Superior temporal gyrus (tissue), 1 donor: ENCODE results near the gene CRYBB2.
A peak's percentile ranks its signal among the peaks of the same experiment; 100 is the strongest.
"Not testable (repeated sequence)": the region's sequence is repeated elsewhere in the genome, so short reads cannot be mapped to it uniquely, and the experiment has no call there.

ENCODE experiments used
- DNase-seq: peaks from one replicate; pipeline ENCODE4 v3.0.0-alpha.2; 2016; ENCODE audit errors: extremely low spot score

The CRYBB2 gene

GRCh38 chr22:25219211-25219689 lies at the start of gene CRYBB2:
TSS of gene CRYBB2 (plus strand) at chr22:25219639. CDS start at chr22:25221430, 1,791 bp downstream.
- no peak for DNase-seq

DNA sequence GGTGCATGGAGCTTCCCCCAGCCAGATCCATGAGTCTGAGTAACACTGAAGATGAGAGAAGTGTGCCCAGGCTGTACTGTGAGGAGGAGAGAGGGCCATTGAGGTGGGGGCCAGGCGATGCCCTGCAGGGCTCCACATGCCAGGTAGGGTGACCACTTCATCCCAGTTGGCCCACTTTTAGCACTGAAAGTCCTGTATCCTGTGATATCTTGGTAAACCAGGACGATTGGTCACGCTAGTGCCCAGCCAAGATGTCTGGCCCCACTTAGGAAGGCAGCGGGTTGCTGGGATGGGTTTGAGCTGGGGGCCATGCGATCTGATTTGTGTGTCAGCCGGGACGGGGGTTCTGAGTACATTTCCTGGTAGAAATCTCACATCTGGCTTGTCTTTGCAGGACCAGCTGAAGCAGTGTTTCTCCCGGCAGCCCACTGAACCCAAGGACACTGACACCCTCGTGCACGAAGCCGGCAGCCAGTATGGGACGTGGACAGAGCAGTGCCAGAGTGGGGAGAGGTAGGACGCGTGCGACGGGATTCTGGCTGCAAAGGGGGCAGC lies 48.9 kb upstream of the CRYBB2 start:
- no peak for DNase-seq

- no peak for DNase-seq
Measured at GRCh38 chr22:25172153-25172552, 47.3 kb upstream of the CRYBB2 start.

DNA sequence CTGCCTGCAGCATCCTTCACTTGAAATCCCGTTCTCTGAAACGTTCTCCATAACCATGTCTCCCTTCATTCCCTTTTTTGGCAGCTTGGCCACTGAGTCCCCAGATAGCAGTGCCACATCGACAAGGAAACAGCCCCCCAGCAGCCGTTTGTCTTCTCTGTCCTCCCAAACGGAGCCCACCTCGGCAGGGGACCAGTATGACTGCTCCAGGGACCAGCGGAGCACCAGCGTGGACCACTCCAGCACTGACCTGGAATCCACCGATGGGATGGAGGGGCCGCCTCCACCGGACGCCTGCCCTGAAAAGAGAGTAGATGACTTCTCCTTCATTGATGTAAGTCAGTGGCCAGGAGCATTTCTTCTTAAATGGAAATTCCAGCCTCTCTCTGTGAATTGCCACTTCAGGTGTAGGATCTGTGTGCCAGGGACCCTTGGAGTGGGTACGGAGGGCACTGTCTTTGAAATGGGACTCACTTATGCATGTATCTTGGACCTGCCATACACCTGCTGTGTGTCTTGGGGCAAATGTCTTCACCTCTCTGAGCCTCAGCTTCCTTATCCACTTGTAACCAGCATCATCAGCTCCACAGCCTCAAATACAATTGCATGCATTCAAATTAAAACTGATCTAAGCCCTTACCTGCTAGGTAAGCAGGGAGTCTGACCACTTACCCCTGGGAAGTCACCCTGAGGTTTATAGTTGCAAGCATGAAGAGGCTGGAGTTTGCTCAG lies 45.1 kb upstream of the CRYBB2 start:
- no peak for DNase-seq

GRCh38 chr22:25174888-25175411 lies 44.5 kb upstream of the CRYBB2 start:
- DNase-seq = no peak

DNA sequence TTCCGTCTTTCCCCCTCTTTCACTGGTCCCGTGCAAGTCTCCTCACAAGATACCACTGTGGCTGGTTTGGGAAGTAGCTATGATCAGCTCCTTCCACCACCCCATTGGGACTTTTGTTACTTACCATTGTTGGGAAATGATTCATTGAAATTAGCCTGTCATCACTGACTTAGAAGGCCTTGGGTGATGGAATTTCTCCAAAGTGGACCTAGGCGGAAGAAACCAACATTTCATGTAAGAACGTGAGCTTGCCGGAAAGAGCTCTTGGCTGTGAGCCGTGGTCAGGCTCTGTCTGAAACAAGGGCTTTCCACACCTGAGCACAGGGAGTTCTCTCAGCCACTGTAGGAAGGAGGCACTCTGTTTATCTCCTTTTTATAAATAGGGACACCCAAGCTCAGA lies 43.3 kb upstream of the CRYBB2 start:
- no peak for DNase-seq

GRCh38 chr22:25176799-25177198 lies 42.6 kb upstream of the CRYBB2 start:
- no peak for DNase-seq

GRCh38 chr22:25177226-25177625 lies 42.2 kb upstream of the CRYBB2 start:
- no peak for DNase-seq

- no peak for DNase-seq
Measured at GRCh38 chr22:25177895-25178294, 41.5 kb upstream of the CRYBB2 start.

DNA sequence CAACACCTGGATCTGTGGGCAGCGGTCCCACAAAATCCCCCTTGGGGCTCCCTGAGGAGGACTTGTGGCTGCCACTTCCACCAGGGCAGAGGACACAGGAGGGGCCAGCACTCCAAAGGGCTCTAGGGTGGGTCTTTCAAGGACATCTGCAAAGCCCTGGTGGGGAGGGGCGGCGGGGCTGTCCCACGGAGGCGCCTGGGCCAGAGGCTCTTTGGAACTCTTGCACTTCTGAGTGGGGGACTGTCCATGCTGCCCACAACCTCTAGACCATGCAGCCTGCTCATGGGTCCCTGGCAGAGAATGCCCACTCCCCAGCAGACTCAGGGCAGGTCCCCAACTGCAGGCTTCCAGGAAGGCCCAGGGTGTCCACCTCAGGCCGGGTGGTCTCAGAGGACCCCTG lies 41.1 kb upstream of the CRYBB2 start:
- not testable (repeated sequence) for DNase-seq

- not testable (repeated sequence) for DNase-seq
Measured at GRCh38 chr22:25178869-25179631, 40.4 kb upstream of the CRYBB2 start.

DNA sequence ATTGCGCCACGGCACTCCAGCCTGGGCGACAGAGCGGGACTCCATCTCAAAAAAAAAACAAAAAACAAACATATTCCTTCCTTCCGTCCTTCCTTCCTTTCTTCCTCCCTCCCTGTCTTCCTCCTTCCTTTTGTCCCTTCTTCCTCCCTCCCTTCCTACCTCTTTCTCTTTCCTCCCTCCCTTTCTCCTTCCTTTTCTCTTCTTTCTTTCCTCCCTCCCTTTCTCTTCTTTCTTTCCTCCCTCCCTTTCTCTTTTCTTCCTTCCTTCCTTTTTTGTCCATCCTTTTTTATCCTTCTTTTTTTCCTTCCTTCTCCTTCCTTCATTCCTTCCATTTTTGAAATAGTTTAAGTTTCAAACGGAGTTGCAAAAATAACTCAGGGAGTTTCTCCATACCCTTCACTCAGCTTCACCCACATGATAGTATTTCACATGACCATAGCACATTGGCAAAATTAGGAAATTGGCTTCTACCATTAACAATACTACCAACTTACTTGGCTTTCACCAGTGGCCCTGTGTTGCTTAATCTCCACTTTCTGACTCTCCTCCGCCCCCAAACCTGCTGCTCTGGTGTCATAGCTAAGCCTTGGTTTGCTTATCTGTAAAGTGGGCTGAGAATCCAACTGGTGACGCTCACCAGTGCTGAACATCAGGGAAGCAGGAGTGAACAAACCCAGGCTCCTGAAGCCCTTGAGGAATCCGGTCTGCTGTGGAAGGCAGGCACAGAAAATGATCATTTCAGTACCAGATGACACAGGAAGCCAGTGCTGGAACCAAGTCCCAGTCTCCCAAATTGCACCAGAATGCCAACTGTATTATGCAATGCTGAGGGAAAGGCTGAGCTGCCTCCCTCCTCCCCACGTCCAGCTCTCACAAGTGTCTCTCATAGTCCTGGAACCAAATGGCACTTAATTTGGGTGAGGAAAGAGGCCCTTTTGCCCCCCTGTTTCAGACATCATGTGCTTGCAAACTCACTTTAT lies 37.0 kb upstream of the CRYBB2 start:
- DNase-seq = no peak

DNA sequence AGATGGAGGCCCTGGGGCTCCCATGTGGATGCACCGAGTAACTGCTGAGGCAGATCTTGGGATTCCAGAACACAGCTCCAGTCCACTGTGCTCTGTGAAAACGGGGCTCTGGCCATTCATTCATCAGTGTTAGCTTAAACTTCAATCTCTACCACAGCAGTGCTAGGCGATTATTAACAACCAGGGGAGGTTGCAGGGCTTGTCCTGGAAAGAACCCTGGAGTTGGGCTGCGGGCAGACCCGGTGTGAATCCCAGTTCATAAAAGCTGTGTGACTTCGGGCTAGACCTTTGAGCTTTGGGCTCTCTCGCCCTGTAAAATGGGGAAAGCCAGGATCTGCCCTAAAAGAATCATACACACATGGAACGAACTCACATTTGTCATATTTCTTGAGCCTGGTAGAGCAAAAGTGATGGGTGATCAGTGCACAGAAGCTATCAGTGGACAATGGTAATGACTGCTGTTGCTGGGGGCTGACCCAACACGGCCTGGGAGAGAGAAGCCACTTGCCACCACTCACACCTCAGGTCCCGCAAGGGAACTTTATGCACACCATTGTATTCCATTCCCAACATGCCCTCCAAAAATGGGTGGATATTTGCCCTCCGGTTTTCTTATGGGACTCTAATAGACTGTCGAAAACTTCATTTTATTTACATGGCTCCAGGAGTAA lies 35.4 kb upstream of the CRYBB2 start:
- DNase-seq = no peak

- no peak for DNase-seq
Measured at GRCh38 chr22:25186140-25186539, 33.3 kb upstream of the CRYBB2 start.

DNA sequence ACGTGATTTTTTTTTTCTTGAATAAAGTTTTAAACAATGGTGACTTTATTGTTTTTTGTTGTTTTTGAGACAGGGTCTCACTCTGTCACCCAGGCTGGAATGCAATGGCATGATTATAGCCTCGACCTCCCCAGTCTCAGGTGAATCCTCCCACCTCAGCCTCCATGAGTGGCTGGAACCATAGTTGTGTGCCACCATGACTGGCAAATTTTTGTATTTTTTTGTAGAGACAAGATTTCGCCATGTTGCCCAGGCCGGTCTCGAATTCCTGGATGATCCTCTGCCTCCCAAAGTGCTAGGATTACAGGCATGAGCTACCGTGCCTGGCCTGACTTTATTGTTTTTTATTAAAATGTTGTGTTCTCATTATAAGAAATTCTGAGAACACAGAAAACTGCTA lies 32.0 kb upstream of the CRYBB2 start:
- DNase-seq = no peak

DNA sequence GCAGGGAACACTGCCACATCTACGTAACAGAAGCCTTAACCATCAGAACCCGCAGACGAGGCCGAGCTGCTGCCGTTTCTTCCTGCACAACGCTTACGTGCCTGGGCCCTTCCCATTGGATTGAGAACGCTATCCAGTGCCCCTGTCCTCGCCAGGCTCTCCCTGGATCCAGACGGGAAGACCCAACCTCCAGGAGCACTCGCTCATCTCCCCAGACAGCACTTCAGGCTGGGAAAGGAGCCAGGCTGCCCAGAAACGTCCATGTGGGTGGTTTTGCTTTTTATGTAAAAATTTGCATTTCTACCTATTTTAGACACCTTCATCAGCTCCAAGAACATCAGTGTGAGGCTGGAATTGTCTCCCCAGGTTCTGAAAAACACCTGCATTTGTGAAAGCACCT lies 27.0 kb upstream of the CRYBB2 start:
- DNase-seq = peak; percentile 31

DNA sequence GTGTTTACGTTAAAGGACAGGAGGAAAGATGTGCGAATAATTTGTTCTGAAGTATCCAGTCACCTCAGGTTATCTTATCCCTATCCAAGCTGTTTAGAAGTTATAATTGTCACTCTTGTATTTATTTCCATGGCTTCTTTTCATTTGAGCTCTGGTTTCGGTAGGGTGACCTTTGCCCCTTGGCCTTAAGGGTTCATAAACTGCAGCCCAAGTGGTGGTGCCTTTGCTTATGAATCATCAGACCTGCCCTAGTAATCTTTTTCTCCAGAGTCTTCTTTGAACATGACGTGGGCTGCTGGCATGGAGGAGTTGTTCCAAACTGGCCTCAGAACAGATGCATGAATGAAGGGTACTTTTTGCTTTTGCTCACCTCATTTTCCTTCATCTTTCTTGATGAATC lies 26.3 kb upstream of the CRYBB2 start:
- DNase-seq = no peak

- DNase-seq = no peak
Measured at GRCh38 chr22:25193548-25193947, 25.9 kb upstream of the CRYBB2 start.

DNA sequence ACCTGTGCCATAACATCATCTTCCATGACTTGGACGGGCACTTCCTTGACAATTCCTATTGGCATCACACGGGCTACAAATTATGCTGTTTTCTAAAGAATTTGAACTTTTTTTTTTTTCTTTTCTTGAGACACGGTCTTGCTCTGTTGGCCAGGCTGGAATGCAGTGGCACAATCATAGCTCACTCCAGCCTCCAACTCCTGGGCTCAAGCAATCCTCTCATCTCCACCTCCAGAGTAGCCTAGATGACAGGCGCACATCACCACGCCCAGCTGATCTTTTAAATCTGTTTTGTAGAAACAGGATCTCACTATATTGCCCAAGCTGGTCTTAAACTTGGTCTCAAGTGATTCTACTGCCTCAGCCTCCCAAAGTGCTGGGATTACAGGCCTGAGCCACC lies 23.1 kb upstream of the CRYBB2 start:
- DNase-seq = no peak

DNA sequence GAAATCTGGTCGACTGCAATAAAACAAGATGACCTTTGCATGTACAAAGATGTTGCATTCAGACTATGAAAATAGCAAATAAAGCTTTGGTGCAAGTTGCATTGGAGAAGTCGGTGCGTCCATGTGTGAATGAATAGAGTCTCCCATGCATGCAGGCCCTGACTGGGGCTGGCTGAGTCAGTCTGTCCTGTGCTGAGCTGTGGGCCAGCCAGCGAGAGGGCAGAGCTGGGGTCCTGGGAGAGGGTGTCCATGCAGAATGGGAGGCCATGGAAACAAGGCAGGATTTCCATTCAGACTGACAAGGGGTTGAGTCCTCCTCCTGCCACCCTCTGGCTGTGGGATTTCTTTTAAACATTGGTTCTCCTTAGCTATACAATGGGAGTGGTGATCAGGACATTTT lies 22.1 kb upstream of the CRYBB2 start:
- no peak for DNase-seq
